Measurements from ENCODE around the gene HLA-DMB. TPM values are rescaled to one million over a fixed set of nuclear protein-coding genes. Genes with fewer than 3 reads are reported as not detected.

Gene HLA-DMB
- total RNA-seq, 4 donors from 2014 or later = 15.0 to 30.2 (median 18.1) TPM

GRCh38 chr6:32977953-32978324, 37.1 kb upstream of the HLA-DMB start:
- Histone ChIP-seq H3K4me3 (no peak overlapping the region), H3K27ac (no peak overlapping the region), H3K36me3 (peaks cover 84% of the 10 kb centered on the region), H3K27me3 (no peaks in the 10 kb centered on the region), H3K4me1 (peaks cover 45% of the 10 kb centered on the region), H3K9me3 (no peaks in the 10 kb centered on the region)
- DNase-seq (ENCODE audit: low spot score in 2 of 2) = no peak
- TF ChIP-seq, protein P1, sequence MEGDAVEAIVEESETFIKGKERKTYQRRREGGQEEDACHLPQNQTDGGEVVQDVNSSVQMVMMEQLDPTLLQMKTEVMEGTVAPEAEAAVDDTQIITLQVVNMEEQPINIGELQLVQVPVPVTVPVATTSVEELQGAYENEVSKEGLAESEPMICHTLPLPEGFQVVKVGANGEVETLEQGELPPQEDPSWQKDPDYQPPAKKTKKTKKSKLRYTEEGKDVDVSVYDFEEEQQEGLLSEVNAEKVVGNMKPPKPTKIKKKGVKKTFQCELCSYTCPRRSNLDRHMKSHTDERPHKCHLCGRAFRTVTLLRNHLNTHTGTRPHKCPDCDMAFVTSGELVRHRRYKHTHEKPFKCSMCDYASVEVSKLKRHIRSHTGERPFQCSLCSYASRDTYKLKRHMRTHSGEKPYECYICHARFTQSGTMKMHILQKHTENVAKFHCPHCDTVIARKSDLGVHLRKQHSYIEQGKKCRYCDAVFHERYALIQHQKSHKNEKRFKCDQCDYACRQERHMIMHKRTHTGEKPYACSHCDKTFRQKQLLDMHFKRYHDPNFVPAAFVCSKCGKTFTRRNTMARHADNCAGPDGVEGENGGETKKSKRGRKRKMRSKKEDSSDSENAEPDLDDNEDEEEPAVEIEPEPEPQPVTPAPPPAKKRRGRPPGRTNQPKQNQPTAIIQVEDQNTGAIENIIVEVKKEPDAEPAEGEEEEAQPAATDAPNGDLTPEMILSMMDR (IDR thresholded peaks at IDR 0.05) = no peak
- TF ChIP-seq POLR2A (IDR thresholded peaks at IDR 0.05) = no peak
- TF ChIP-seq EP300 (IDR thresholded peaks at IDR 0.05) = no peak
- TF ChIP-seq POLR2AphosphoS5 (IDR thresholded peaks at IDR 0.05) = no peak
- WGBS = 67% methylated on average over 7 of the region's 7 CpGs

DNA sequence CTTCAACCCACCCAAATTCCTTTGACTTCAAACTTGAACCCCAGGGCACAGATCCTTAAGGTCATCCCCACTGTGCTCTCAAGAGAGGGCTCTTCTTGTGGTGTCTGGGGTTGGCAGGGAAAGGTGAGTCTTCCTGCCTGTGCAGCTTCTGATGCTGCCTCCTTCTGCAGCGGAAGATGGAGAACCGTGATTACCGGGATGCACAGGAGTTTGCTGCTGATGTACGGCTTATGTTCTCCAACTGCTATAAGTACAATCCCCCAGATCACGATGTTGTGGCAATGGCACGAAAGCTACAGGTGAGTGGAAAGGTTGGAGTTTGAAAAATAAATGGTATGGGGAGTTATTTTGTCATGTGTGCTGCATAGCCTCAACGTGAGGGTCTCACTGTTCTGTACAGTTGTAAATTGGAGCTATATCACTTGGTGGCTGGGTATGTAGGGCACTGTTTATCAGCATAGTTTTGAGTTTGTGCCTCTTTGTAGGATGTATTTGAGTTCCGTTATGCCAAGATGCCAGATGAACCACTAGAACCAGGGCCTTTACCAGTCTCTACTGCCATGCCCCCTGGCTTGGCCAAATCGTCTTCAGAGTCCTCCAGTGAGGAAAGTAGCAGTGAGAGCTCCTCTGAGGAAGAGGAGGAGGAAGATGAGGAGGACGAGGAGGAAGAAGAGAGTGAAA, 36.6 kb upstream of the HLA-DMB start:
- Histone ChIP-seq H3K27me3 (no peaks in the 10 kb centered on the region), H3K4me1 (peaks cover 44% of the 10 kb centered on the region), H3K9me3 (no peaks in the 10 kb centered on the region), H3K36me3 (peaks cover 88% of the 10 kb centered on the region), H3K27ac (no peak overlapping the region), H3K4me3 (no peak overlapping the region)
- WGBS = 67% methylated on average over 10 of the region's 10 CpGs
- TF ChIP-seq POLR2AphosphoS5 (IDR thresholded peaks at IDR 0.05) (no peak), POLR2A (IDR thresholded peaks at IDR 0.05) (no peak), EP300 (IDR thresholded peaks at IDR 0.05) (no peak)
- TF ChIP-seq, protein P1 (IDR thresholded peaks at IDR 0.05) = no peak
- no peak for DNase-seq (ENCODE audit: low spot score in 2 of 2)

DNA sequence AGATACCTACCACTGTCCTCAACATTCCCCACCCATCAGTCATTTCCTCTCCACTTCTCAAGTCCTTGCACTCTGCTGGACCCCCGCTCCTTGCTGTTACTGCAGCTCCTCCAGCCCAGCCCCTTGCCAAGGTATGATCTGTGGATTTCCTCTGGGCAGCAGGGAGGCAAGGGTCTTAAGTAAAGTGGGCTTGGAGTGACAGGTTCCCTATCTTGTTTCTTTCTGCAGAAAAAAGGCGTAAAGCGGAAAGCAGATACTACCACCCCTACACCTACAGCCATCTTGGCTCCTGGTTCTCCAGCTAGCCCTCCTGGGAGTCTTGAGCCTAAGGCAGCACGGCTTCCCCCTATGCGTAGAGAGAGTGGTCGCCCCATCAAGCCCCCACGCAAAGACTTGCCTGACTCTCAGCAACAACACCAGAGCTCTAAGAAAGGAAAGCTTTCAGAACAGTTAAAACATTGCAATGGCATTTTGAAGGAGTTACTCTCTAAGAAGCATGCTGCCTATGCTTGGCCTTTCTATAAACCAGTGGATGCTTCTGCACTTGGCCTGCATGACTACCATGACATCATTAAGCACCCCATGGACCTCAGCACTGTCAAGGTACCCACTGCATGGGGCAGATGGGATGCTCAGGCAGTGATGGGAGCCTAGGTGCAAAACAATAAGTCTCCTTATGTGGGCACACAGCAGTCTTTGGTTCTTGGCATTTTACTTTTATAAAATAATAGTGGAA, 35.7 kb upstream of the HLA-DMB start:
- no peak overlapping the region for H3K4me3 ChIP-seq
- H3K4me1 ChIP-seq = peaks cover 37% of the 10 kb centered on the region
- H3K36me3 ChIP-seq = peaks cover 79% of the 10 kb centered on the region
- no peaks in the 10 kb centered on the region for H3K27me3 ChIP-seq
- no peaks in the 10 kb centered on the region for H3K9me3 ChIP-seq
- WGBS = 86% methylated on average over 7 of the region's 7 CpGs
- no peak overlapping the region for H3K27ac ChIP-seq
- TF ChIP-seq POLR2A (IDR thresholded peaks at IDR 0.05) (no peak), POLR2AphosphoS5 (IDR thresholded peaks at IDR 0.05) (no peak), EP300 (IDR thresholded peaks at IDR 0.05) (no peak)
- TF ChIP-seq, protein P1 (IDR thresholded peaks at IDR 0.05) = no peak
- DNase-seq (ENCODE audit: low spot score in 2 of 2) = no peak

GRCh38 chr6:32975886-32976285, 35.1 kb upstream of the HLA-DMB start:
- WGBS = 49% methylated on average over 2 of the region's 2 CpGs

More at GRCh38 chr6:32975886-32976285, 35.1 kb upstream of the HLA-DMB start:
- Histone ChIP-seq H3K9me3 (no peaks in the 10 kb centered on the region), H3K4me1 (peaks cover 37% of the 10 kb centered on the region), H3K4me3 (peak overlapping the region; percentile 69), H3K27ac (no peak overlapping the region), H3K36me3 (peaks cover 73% of the 10 kb centered on the region), H3K27me3 (no peaks in the 10 kb centered on the region)
- TF ChIP-seq POLR2A (IDR thresholded peaks at IDR 0.05) (no peak), EP300 (IDR thresholded peaks at IDR 0.05) (no peak), POLR2AphosphoS5 (IDR thresholded peaks at IDR 0.05) (no peak)
- TF ChIP-seq, protein P1 (IDR thresholded peaks at IDR 0.05) = no peak
- DNase-seq (ENCODE audit: low spot score in 2 of 2) = no peak
